G401.6 (cell line): ENCODE data around the gene GOLGA8A.
A peak's percentile ranks its signal among the peaks of the same experiment; 100 is the strongest.
"Not testable (repeated sequence)": the region's sequence is repeated elsewhere in the genome, so short reads cannot be mapped to it uniquely, and the experiment has no call there.

Experiments used
- FAIRE-seq: peaks from 2 replicates; lab custom pipeline; 2012; peaks lifted over from hg19 to GRCh38; lab: Jason Lieb, UNC

Gene GOLGA8A

GRCh38 chr15:34437687-34438086 is at the start of gene GOLGA8A:
Gene GOLGA8A, minus strand, starts transcription at chr15:34437808. Its CDS starts 48,117 bp downstream, at chr15:34389691.
- FAIRE-seq: no peak

GRCh38 chr15:34483644-34484043 is 46.0 kb upstream of the GOLGA8A start:
- no peak for FAIRE-seq

GRCh38 chr15:34481370-34481769 is 43.8 kb upstream of the GOLGA8A start:
- FAIRE-seq: no peak

GRCh38 chr15:34473840-34474239 is 36.2 kb upstream of the GOLGA8A start:
- no peak for FAIRE-seq

GRCh38 chr15:34472947-34473346 is 35.3 kb upstream of the GOLGA8A start:
- FAIRE-seq: no peak

- FAIRE-seq: no peak
These were observed 33.3 kb upstream of the GOLGA8A start for GRCh38 chr15:34470892-34471291.

- no peak for FAIRE-seq
These were observed 32.5 kb upstream of the GOLGA8A start for GRCh38 chr15:34470091-34470490.

GRCh38 chr15:34461730-34462129 is 24.1 kb upstream of the GOLGA8A start:
- no peak for FAIRE-seq

GRCh38 chr15:34460451-34460850 is 22.8 kb upstream of the GOLGA8A start:
- FAIRE-seq: peak; percentile 19

- no peak for FAIRE-seq
These were observed 19.1 kb upstream of the GOLGA8A start for GRCh38 chr15:34456658-34457057.

- FAIRE-seq: no peak
These were observed 5.3 kb upstream of the GOLGA8A start for GRCh38 chr15:34442891-34443290.

GRCh38 chr15:34439878-34440277 is 2.3 kb upstream of the GOLGA8A start:
- FAIRE-seq: no peak

- FAIRE-seq: no peak
These were observed 609 bp downstream of the GOLGA8A start for GRCh38 chr15:34436956-34437442.

GRCh38 chr15:34436126-34436955 is 1.3 kb downstream of the GOLGA8A start:
- no peak for FAIRE-seq

GRCh38 chr15:34435658-34436057 is 1.9 kb downstream of the GOLGA8A start:
- no peak for FAIRE-seq

GRCh38 chr15:34434627-34435305 is 2.8 kb downstream of the GOLGA8A start:
- no peak for FAIRE-seq

GRCh38 chr15:34433956-34434626 is 3.5 kb downstream of the GOLGA8A start:
- FAIRE-seq: not testable (repeated sequence)

- FAIRE-seq: not testable (repeated sequence)
These were observed 7.0 kb downstream of the GOLGA8A start for GRCh38 chr15:34430642-34431041.

GRCh38 chr15:34423425-34424090 is 14.1 kb downstream of the GOLGA8A start:
- FAIRE-seq: not testable (repeated sequence)

- not testable (repeated sequence) for FAIRE-seq
These were observed 16.7 kb downstream of the GOLGA8A start for GRCh38 chr15:34420953-34421352.

- FAIRE-seq: not testable (repeated sequence)
These were observed 19.2 kb downstream of the GOLGA8A start for GRCh38 chr15:34418435-34418834.

- FAIRE-seq: not testable (repeated sequence)
These were observed 28.1 kb downstream of the GOLGA8A start for GRCh38 chr15:34409511-34409910.
